SK-N-MC (cell line): ENCODE measurements around the gene STIL.

ENCODE experiments used
- EZH2 ChIP-seq: fragments of 200-600 bp; sonication (generic); IDR thresholded peaks from one replicate; pipeline ENCODE4 v1.6.1; 2017; ENCODE audit warnings: antibody characterized with exemption
- FOXP2 ChIP-seq: optimal IDR thresholded peaks from 2 replicates; pipeline ENCODE3; 2011; ENCODE audit warnings: mild to moderate bottlenecking, moderate library complexity; ENCODE audit not compliant: insufficient read depth; ENCODE audit errors: extremely low read length, control extremely low read depth
- POLR2AphosphoS5 ChIP-seq: IDR thresholded peaks from 2 replicates; pipeline ENCODE4 v1.6.1; 2012; ENCODE audit warnings: mild to moderate bottlenecking, low read depth, low read length, borderline replicate concordance

- TF ChIP-seq POLR2AphosphoS5 (no peak), EZH2 (no peak), FOXP2 (no peak)
Observed at GRCh38 chr1:47326271-47326670, 12.3 kb upstream of the STIL start.
